B cell (primary cell): Measurements from ENCODE around the gene STK16. TPM values are rescaled to one million over a fixed set of nuclear protein-coding genes. Genes with fewer than 3 reads are reported as not detected.

Experiments
- ATAC-seq: fragments of 200-7000 bp; cut with Tn5 transposase; one replicate; pipeline ENCODE4 v1.10.0; 2021; ENCODE audit warnings: low read depth, mild to moderate bottlenecking, moderate number of reproducible peaks, moderate library complexity
- CTCF ChIA-PET: fragments of 350-600 bp; sonication (Branson Sonifier 250); formaldehyde crosslinking; loops from one replicate; lab custom pipeline; 2021; ENCODE audit warnings: antibody characterized with exemption, inconsistent platforms; lab: Charles Lee
- POLR2A ChIA-PET: fragments of 350-600 bp; sonication (Branson Sonifier 250); formaldehyde crosslinking; loops from one replicate; lab custom pipeline; 2021; ENCODE audit warnings: antibody characterized with exemption; lab: Charles Lee
- DNase-seq: peaks from one replicate; pipeline ENCODE4 v3.0.0; 2013
- H2AFZ ChIP-seq: 2 replicates; pipeline ENCODE4 v1.6.1; 2012; ENCODE audit warnings: mild to moderate bottlenecking, low read depth, low read length; ENCODE audit not compliant: insufficient read depth, poor library complexity, severe bottlenecking
- H3K27ac ChIP-seq, 2 donors: 1 replicate in 1 of 2; 2 replicates in 1 of 2; pipeline ENCODE4 v1.5.1; 2012 to 2013; ENCODE audit warnings: low read length in 2 of 2, mild to moderate bottlenecking in 2 of 2, moderate library complexity in 1 of 2
- H3K27me3 ChIP-seq, 4 experiments: fragments of 200-600 bp in 1 of 4; sonication (generic) in 1 of 4; replicated peaks in 1 of 4; 1 replicate in 2 of 4; 2 replicates in 2 of 4; pipeline versions ENCODE4 v1.6.1 to v1.7.0; 2013 to 2016; ENCODE audit warnings: low read length in 3 of 4, mild to moderate bottlenecking in 2 of 4, mixed read lengths in 1 of 4, moderate library complexity in 1 of 4; ENCODE audit not compliant: insufficient read depth in 4 of 4, control insufficient read depth in 3 of 4; ENCODE audit errors: control extremely low read depth in 1 of 4
- H3K36me3 ChIP-seq, 2 experiments: replicated peaks in 1 of 2; 1 replicate in 1 of 2; 2 replicates in 1 of 2; pipeline versions ENCODE4 v1.6.1 to v1.7.1; 2013; ENCODE audit warnings: low read length in 1 of 2; ENCODE audit not compliant: insufficient read depth in 2 of 2, control insufficient read depth in 1 of 2; ENCODE audit errors: control extremely low read depth in 1 of 2, extremely low read depth in 1 of 2
- H3K4me1 ChIP-seq, 2 donors: fragments of 200-600 bp in 1 of 2; sonication (generic) in 1 of 2; 1 replicate in 1 of 2; 2 replicates in 1 of 2; pipeline versions ENCODE4 v1.5.1 to v1.6.1; 2013 to 2017; ENCODE audit warnings: low read length in 2 of 2; ENCODE audit not compliant: control insufficient read depth in 2 of 2, insufficient read depth in 2 of 2
- H3K4me2 ChIP-seq: replicated peaks from 2 replicates; pipeline ENCODE3; 2012; ENCODE audit warnings: mild to moderate bottlenecking, low read depth, low read length; ENCODE audit not compliant: poor library complexity, severe bottlenecking
- H3K4me3 ChIP-seq, 5 experiments: fragments of 200-600 bp in 1 of 5; sonication (generic) in 1 of 5; 1 replicate in 3 of 5; 2 replicates in 2 of 5; pipeline versions ENCODE4 v1.5.1 to v1.7.0; 2011 to 2016; ENCODE audit warnings: low read length in 4 of 5, mild to moderate bottlenecking in 4 of 5, low read depth in 2 of 5, control low read depth in 1 of 5, moderate library complexity in 1 of 5; ENCODE audit not compliant: insufficient read depth in 1 of 5; ENCODE audit errors: control extremely low read depth in 1 of 5, extremely low read depth in 1 of 5
- H3K79me2 ChIP-seq: fragments of 200-600 bp; sonication (generic); one replicate; pipeline ENCODE4 v1.6.0; 2016; ENCODE audit warnings: low read length; ENCODE audit not compliant: control insufficient read depth, insufficient read depth
- H3K9ac ChIP-seq: fragments of 200-600 bp; sonication (generic); 2 replicates; pipeline ENCODE4 v1.6.1; 2017; ENCODE audit warnings: mild to moderate bottlenecking, low read length, moderate library complexity
- H3K9me3 ChIP-seq, 3 donors: one replicate each; pipeline versions ENCODE4 v1.6.1 to v1.7.1; 2013; ENCODE audit warnings: low read length in 2 of 3; ENCODE audit not compliant: control insufficient read depth in 2 of 3, insufficient read depth in 1 of 3; ENCODE audit errors: control extremely low read depth in 1 of 3
- H4K20me1 ChIP-seq: 2 replicates; pipeline ENCODE4 v1.6.0; 2012; ENCODE audit warnings: mild to moderate bottlenecking, low read length; ENCODE audit not compliant: insufficient read depth, control insufficient read depth, poor library complexity, severe bottlenecking
- H3K27ac Mint-ChIP-seq: one replicate; pipeline ENCODE4 v1.8.0; 2021; ENCODE audit warnings: mixed read lengths
- H3K27me3 Mint-ChIP-seq: one replicate; pipeline ENCODE4 v1.8.0; 2021; ENCODE audit warnings: mixed read lengths
- H3K4me1 Mint-ChIP-seq: one replicate; pipeline ENCODE4 v1.8.0; 2021; ENCODE audit warnings: mixed read lengths
- H3K4me3 Mint-ChIP-seq: one replicate; pipeline ENCODE4 v1.8.0; 2021; ENCODE audit warnings: mixed read lengths
- H3K9me3 Mint-ChIP-seq: one replicate; pipeline ENCODE4 v1.8.0; 2022; ENCODE audit warnings: mixed read lengths; ENCODE audit not compliant: insufficient read depth
- EZH2 ChIP-seq: IDR thresholded peaks from 2 replicates; pipeline ENCODE4 v1.6.1; 2012; ENCODE audit warnings: borderline replicate concordance, low read depth, mild to moderate bottlenecking, moderate library complexity, low read length; ENCODE audit not compliant: insufficient read depth, poor library complexity, severe bottlenecking
- WGBS: methylation state at CpG from one replicate; pipeline ENCODE4 v1.1.5; 2013; ENCODE audit warnings: missing lambda C conversion rate; ENCODE audit not compliant: insufficient coverage; 5-methylcytosine and 5-hydroxymethylcytosine counted together
- intact Hi-C: fragments of 100-400 bp; cut with micrococcal nuclease; formaldehyde crosslinking; loops from one replicate; pipeline ENCODE4 v1.10.0; 2022
- polyA plus RNA-seq: library from polyadenylated mRNA; depleted of rRNA; stranded (reverse); fragments of >200 nt; gene quantifications from 2 replicates; pipeline ENCODE4 v1.2.3, GENCODE V29; 2012
- total RNA-seq, 2 donors: library from RNA; stranded (reverse); fragments of 120-200 nt in 1 of 2; gene quantifications; 1 replicate in 1 of 2; 2 replicates in 1 of 2; pipeline versions ENCODE4 v1.2.3 to v1.2.4, GENCODE V29; 2013 to 2022
- TF ChIP-seq, protein P1 (sequence below): fragments of 200-600 bp; IDR thresholded peaks from one replicate; pipeline ENCODE4 v1.8.0; 2022; ENCODE audit warnings: antibody characterized with exemption, mild to moderate bottlenecking

The STK16 gene
- total and polyA plus RNA-seq, 2 donors (not counting 1 experiment from before 2014, with no cell fraction given) = 29.0 to 60.1 TPM

DNA sequence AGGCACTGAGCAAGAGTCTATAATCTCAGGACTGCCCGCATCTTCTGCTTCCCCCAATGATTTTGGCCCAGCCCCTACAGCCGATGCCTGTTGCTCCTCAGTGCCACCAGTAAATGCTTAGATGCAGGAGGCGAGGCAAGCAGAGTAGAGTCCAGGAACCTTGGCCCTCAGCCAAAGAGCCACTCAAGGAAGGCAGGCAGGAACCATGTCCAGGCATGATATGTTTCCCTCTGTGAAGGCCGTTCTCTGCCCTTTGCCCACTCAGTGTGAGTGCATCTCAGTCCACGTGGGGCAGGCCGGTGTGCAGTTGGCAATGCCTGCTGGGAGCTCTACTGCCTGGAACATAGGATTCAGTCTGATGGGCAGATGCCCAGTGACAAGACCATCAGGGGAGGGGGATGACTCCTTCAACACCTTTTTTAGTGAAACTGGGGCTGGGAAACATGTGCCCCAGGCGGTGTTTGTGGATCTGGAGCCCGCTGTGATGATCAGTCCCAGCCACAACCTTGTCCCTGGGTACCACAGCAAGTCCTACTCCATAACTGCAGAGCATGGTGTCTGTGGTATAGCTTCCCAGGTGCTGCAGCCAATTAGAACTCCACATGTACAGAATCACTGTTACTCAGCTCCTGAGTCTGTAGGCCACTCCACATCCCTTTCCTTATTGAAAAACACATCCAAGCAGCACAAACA lies 24.2 kb downstream of the STK16 start:
- Histone ChIP-seq H3K4me3 (no peak overlapping the region), H3K27me3 (no peaks in the 10 kb centered on the region), H3K9ac (no peak overlapping the region), H3K4me1 (no peaks in the 10 kb centered on the region), H2AFZ (no peak overlapping the region), H3K79me2 (peaks cover 16% of the 10 kb centered on the region), H3K9me3 (no peaks in the 10 kb centered on the region), H3K4me2 (no peak overlapping the region), H3K27ac (no peak overlapping the region), H3K36me3 (no peaks in the 10 kb centered on the region), H4K20me1 (no peaks in the 10 kb centered on the region)
- WGBS = 92% methylated on average over 8 of the region's 8 CpGs
- peaks cover 5% of the 10 kb centered on the region for H3K4me1 Mint-ChIP-seq
- DNase-seq (no peak), ATAC-seq (no peak)
- POLR2A ChIA-PET = no interaction called here
- H3K27me3 Mint-ChIP-seq = no peaks in the 10 kb centered on the region
- CTCF ChIA-PET = interaction anchor here (0.9 to 1.5 kb wide), 4 partner anchors 9 to 111 kb away, joined by 3 to 5 read pairs (median 3); no protein-coding TSS in a partner anchor
- H3K4me3 Mint-ChIP-seq = no peak overlapping the region
- intact Hi-C loops = loop anchor here (10.0 kb wide), 1 partner anchor 325 kb away; the partner anchor contains the start of gene STK11IP
- H3K9me3 Mint-ChIP-seq = no peaks in the 10 kb centered on the region
- TF ChIP-seq, protein P1, sequence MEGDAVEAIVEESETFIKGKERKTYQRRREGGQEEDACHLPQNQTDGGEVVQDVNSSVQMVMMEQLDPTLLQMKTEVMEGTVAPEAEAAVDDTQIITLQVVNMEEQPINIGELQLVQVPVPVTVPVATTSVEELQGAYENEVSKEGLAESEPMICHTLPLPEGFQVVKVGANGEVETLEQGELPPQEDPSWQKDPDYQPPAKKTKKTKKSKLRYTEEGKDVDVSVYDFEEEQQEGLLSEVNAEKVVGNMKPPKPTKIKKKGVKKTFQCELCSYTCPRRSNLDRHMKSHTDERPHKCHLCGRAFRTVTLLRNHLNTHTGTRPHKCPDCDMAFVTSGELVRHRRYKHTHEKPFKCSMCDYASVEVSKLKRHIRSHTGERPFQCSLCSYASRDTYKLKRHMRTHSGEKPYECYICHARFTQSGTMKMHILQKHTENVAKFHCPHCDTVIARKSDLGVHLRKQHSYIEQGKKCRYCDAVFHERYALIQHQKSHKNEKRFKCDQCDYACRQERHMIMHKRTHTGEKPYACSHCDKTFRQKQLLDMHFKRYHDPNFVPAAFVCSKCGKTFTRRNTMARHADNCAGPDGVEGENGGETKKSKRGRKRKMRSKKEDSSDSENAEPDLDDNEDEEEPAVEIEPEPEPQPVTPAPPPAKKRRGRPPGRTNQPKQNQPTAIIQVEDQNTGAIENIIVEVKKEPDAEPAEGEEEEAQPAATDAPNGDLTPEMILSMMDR = no peak
- no peak for TF ChIP-seq EZH2
- no peak overlapping the region for H3K27ac Mint-ChIP-seq

DNA sequence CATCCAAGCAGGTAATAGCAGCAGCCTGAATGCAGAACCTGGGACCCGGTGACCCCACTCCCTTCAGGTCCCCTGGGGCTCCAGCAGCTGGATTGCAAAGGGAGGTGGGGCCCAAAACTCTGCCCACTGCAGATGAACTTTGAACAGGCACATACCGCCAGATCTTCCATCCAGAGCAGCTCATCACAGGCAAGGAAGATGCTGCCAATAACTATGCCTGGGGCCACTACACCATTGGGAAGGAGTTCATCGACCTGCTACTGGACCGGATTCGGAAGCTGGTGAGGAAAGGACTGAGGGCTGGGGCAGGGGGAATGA lies 24.7 kb downstream of the STK16 start:
- Mint-ChIP-seq H3K27ac (no peak overlapping the region), H3K9me3 (no peaks in the 10 kb centered on the region), H3K4me3 (no peak overlapping the region), H3K4me1 (peaks cover 8% of the 10 kb centered on the region), H3K27me3 (no peaks in the 10 kb centered on the region)
- H3K27ac ChIP-seq = no peak overlapping the region
- no peak overlapping the region for H3K4me2 ChIP-seq
- no peaks in the 10 kb centered on the region for H3K36me3 ChIP-seq
- H4K20me1 ChIP-seq = no peaks in the 10 kb centered on the region
- intact Hi-C loops = loop anchor here (10.0 kb wide), 1 partner anchor 325 kb away; the partner anchor contains the start of gene STK11IP
- ChIA-PET CTCF (interaction anchor here (0.9 to 1.5 kb wide), 3 partner anchors 14 to 111 kb away, joined by 3 to 5 read pairs (median 3); no protein-coding TSS in a partner anchor), POLR2A (no interaction called here)
- no peak overlapping the region for H3K4me3 ChIP-seq
- no peak for TF ChIP-seq EZH2
- TF ChIP-seq, protein P1 = no peak
- H2AFZ ChIP-seq = no peak overlapping the region
- ATAC-seq (no peak), DNase-seq (no peak)
- 91% methylated on average over 5 of the region's 5 CpGs for WGBS
- H3K4me1 ChIP-seq = no peaks in the 10 kb centered on the region
- H3K9ac ChIP-seq = no peak overlapping the region
- H3K9me3 ChIP-seq = no peaks in the 10 kb centered on the region
- H3K79me2 ChIP-seq = peaks cover 21% of the 10 kb centered on the region
- H3K27me3 ChIP-seq = no peaks in the 10 kb centered on the region
